HL-60/S4 treated with phorbol 12-myristate 13-acetate at 8.2 ng/mL for 4 days and 3 days (cell line): Measurements from ENCODE around the gene AHCYL1.

Source experiments
- in situ Hi-C: fragments of 300-500 bp; cut with MboI; formaldehyde crosslinking; loops from 2 replicates; pipeline ENCODE4 v1.15.0; 2022; ENCODE audit warnings: low sequenced_read_pairs

The AHCYL1 gene

DNA sequence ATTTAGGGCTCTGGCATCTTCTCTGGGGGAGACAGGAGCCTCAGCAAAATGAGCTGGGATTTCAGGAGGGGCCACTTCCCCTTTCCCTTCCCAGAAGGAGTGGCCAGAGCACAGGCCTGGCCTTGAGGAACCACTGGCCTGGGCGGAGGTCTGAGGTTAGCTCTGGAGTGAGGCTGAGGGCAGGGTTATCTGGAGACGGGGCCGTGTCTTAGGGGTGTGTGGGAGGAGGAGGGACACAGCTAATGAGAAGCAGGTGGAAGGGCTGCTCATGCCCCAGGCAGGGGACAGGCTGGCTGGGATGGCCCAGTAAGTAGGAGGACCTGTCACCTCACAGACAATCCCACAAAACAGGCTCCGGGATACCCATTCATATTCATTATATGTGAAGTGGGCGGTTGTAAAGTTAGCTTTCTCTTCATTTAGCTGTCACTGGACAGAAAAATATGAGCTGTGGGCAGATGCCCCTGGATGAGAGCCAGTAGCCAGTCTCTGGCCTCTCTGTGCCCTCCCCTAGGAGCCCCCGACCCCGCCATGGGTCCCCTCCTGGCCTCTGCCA lies 73.5 kb downstream of the AHCYL1 start:
- in situ Hi-C loops = no loop called here

DNA sequence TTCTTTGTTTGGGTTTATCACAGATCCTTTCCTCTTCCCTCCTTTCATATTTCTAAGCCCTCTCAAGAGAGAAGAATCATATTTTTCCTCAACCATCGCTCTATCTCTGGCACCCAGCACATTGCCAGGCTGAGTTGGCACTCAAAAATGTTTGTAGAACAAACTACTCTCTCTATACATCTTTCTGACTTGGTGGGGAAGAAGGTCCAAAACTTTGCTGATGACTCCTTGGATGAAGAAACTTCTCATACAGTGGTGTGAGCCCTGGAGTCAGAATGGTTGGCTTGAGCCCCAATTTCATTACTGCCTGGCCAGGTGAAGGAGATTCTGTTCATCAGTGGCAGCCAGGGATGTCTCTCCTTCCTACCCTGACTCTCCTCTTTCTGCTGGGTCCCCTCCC lies 74.0 kb downstream of the AHCYL1 start:
- in situ Hi-C loops = no loop called here

DNA sequence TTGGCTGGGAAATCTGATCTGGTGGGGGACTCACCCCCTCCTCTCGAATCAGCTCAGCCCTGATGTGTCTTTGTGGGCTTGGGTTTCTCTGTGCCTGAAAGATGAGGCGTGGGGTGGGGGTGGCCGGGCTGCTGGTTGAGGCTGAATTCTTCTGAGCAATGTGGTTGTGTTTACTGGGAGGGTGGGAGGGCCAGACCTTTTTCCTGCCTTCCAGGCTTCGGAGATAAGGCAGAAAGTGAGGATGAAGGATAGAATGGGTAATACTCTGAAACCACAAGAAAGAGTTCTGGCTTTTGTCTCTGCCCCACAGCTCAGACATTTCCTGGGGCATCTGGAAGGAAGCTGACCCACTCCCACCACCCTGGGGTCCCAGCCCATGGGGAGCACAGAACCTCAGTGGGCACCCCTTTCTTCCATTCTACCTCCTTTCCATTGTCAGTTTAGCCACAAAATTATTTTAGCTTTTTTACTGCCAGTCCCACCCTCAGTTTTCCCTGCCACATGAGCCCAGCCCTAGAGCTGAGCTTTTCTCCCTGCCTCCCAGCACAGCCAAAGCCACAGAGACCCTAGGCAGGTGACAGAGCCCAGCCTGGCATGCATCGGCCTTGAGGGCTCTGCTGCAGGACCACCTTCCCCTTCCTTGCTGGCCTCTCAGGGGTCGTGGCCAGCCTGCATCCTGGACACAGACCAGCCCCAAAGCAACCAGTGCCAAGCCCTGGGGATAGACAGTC lies 74.7 kb downstream of the AHCYL1 start:
- in situ Hi-C loops = no loop called here

DNA sequence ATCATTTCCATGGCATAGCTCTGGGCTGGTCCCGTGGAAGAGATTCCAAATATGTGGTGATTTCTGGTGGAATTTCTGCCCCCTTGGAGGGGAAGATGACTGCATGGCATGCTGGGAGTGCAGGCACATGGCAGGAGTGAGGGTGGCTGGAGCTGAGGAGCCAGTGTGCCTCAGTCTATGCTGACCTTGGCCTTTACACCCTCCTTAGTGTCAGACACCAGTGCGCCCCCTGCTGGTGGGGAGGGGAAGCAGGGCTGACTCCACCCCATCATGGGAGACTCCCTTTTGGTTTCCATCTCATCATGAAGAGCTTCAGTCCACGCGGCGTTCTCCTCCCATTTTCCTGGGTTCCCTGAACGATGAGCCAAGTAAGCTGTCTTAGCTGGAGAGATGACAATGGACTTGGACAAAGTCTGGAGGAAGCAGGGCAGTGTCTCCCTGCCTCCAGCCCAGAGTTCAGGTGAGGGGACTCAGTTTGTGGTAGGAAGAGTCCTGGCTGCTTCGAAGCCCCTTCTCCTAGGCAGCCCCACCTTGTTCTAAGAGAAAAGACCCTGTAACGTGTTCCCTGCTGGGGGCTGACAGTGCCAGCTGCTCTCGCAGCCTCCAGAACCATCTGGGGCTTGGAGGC lies 75.6 kb downstream of the AHCYL1 start:
- in situ Hi-C loops = no loop called here

DNA sequence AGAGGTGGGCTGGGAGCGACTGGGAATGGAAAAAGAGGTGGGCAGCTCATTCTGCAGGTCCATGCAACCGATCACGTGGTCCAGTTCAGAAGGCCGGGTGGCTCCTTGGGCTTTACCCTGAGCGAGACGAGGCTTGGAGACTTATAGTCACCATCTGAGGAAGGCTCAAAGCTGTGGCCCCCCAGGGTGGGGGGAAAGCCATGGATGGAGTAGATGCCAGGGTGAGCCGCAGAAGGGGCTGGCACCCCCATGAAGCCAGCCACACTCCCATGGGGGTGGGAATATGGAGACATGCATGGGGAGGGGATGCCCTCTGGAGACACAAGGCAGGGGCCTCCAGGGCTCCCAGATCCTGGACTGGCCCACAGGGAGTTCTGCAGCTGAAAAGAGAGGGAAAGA lies 76.1 kb downstream of the AHCYL1 start:
- in situ Hi-C loops = no loop called here

DNA sequence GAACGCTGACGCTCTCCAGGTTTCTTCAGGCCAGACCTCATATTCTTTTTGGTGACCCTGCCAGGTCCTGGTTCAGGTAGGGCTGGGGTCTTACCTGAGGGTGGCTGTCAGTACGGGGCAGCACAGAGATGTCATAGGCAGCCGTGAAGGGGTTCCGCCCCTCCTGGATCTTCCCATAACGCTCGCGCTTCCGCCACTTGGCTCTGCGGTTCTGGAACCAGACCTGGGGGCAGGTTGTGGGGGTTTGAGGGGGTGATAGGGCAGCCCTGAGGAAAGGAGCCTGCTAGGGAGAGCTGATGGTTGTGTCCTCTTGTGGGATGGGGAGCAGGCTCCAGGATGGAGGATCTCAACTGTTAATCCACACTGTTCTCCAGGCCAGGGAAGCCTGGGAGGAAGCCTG lies 76.8 kb downstream of the AHCYL1 start:
- in situ Hi-C loops = no loop called here

DNA sequence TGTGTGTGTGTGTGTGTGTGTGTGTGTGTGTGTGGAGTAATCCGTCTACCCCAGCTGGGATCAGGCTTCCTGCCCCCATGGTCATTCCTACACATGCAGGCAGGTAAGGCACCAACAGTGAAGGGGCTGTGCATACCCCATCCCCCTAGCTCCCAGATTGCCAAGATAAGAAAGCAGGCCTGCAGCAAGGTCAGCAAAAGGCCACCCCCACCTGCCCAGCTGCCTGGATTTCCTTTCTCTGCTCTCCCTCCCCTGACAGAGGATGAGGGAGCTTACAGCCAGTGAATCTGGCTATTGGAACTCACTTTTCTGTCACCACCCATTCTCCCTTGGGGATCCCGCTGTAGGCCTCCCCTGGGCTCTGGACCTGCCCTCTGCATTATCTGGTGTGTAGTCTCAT lies 78.0 kb downstream of the AHCYL1 start:
- in situ Hi-C loops = no loop called here

DNA sequence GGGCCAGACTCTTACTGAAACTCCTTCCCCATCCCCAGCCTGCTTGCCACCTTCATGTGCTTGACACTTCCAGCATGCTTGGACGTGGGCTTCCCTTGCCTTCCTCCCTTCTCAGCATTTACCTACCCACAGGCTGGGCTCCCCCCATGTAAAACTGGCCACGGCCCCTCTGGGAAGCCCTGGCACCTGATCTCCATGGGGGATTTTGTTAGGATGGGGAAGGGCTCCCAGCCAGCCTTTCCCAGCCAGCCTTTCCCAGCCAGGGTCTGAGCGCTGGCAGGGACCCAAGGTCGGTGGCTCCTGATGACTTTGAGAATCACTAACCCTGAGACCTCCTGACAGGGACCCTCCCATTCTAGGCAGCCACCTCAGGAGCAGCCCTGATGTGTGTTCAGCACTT lies 79.2 kb downstream of the AHCYL1 start:
- in situ Hi-C loops = no loop called here

DNA sequence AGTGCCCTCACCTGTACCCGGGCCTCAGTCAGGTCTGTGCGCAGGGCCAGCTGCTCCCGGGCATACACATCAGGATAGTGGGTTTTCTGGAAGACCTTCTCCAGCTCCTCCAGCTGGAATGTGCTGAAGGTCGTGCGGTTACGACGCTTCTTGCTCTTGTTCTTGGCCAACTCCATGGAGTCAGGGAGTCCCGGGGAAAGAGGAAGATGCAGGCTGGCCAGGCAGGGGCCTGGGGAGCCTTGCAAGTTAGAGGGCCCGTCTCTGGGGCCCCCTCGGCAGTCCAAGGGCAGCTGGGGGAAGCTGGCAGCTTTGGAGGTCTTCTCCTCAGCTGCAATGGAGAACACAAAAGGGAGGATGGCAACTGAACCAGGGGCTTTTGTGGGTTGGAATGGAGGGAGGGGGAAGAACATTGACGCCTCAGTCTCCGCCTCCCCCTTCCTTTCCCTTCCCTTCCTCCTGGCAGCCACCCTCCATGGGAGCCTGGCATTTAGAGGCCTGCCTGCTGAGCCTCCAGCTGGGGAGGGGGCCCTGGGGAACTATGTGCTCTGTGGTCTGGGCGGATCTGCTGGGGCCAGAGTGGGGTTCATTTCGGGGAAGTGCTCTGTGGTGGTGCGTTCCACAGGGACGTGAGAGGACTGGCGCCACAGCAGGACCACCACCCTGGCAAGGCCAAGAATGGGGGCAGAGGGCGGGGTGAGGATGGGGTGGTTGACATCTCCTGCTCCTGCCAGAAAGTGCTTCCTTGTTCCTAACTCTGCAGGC lies 80.2 kb downstream of the AHCYL1 start:
- in situ Hi-C loops = no loop called here

DNA sequence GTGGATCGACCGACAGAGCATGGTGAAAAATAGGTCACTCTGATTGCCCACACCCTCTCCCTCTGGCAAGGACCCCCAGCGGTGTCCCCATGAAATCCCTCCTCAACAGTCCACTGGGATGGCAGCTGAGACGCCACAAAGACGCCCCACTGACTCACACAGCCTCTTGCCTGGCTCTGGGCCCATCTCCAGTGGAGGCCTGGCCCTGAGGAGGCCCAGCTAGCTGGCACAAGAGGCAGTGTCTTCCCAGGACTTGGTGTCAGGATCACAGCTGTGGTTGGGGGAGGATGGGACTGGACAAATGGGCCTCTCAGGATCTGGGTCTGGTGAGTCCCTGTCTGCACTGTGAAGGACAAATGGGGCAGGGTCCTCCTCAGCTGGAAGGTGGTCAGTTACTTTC lies 81.3 kb downstream of the AHCYL1 start:
- in situ Hi-C loops = no loop called here

DNA sequence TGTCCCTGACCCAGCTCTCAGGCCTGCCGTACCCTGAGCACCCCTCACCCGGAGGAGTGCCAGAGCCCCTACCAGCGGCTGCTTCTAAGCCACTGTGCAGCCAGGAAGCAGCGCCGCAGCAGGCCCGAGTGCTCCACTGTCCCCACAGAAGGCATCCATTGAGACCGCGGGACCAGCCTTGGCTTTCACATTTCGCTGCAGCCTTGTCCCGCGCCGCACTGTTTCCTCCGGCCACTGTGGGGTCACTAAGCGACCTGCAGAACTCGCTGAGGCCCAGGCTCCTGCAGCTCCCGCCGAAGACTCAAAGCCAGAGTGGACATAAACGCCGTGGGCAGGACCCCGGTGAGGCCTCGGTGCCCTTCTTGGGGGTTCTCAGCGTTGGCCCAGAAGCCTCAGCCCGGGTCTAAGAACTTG lies 82.9 kb downstream of the AHCYL1 start:
- in situ Hi-C loops = no loop called here

DNA sequence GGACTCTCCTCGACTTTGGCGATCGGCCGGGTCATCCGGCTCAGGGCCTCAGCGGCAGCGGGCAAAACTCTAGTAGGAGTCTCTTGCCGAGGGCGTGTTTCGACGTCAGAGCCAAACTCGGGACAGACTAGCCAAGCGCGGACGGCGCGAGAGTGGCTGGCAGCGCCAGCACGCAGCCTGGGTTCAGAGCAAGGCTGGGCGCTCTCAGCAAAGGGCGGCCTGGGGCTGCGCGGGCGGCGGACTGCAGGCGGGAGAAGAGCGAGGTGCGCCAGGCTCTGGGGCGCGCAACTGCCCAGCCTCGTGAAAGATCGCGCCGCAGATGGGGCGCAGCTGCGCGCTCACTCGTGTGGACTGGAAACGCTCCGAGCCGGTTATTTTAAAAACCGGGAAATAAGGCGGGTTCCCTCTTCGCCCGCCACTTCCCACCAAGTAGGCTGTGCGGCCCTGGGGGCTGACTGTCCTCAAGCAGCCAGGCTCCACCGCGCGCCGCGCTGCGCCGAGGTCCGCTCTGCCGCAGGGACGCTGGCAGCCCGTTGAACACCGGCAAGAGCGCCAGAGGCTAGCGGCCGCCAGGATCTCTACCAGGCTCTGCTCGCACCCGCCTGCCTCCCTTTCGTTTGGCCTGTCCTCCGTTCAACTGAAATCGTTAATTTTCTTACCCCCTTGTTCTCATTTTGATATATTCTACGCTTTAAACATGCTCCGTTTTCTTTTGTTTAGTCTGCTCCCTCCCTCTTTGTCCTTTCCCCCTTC lies 83.5 kb downstream of the AHCYL1 start:
- in situ Hi-C loops = no loop called here

DNA sequence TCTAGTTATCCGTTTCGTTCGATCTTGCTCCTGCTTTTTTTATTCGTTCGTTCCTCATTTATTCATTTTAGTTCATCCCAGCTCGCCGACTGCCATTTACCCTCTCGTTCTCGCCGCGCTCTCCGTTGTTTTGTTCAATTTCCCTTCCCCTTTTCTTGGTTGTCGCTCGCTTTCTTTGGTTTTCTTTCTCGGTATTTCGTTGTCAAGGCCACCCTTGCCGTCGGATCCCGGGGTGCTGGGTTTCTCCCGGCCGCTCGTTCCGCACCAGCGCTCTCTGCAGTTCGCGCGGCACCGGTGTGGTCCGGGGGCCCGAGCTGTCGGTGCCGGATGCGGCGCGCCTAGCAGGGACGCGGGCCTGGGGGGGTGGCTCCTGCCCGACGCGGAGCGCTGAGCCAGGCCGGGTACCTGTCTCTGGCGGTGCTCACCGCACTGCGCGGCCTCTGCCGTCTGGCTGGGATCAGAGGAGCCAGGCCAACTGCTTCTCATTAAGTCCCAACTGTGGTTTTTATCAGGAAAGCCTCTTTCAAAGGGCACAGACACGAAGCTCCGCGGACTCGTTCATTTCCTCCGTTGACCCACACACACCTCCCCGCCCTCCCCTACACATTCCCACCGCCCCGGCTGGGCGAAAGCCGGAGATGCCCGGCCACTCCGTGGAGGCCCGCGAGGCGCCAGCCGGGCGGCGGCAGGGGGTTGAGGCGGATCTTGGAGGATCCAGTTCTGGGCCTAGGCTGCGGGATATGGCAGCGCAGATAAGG lies 84.3 kb downstream of the AHCYL1 start:
- in situ Hi-C loops = no loop called here

DNA sequence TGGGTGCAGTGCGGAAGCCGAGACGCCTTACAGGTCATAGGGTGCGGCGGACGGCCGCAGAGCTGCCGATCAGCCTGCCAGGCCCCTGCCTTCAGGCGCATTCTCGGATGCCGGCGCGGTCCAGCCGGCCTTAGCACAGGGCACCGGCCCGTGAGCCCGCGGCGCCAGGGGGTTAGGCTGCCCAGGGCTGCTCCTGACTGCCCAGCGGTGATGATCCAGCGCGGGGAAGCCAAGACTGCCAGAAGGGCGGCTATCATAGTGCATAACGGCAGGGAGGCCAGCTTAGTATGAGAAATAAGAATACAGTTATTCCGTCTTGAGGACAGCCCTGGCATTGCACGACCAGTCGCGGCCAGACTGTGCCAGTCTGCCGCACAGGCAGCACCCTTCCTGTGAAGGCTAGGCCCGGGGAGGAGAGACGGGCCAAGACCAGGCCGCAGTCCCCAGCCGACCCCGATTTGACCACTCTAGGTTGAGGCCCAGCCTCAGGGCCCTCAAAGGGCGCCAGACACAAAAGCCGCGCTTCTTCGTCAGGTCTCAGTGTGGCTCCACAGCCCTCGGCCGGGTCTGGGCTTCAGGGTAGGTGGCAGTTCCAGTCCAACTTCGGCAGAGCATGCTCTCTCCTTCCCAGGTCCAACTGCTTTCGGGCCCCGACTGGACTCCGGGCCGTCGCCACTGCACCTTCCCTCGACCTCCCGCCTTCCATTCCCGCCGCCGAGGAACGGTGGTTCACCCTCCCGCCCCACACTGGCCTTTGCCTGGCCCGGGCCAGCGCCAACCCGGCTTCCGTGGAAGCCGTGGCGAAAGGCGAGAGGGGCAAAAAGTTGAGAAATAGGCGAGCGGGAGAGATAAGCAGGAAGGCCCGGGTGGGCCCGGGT lies 85.1 kb downstream of the AHCYL1 start:
- in situ Hi-C loops = no loop called here

DNA sequence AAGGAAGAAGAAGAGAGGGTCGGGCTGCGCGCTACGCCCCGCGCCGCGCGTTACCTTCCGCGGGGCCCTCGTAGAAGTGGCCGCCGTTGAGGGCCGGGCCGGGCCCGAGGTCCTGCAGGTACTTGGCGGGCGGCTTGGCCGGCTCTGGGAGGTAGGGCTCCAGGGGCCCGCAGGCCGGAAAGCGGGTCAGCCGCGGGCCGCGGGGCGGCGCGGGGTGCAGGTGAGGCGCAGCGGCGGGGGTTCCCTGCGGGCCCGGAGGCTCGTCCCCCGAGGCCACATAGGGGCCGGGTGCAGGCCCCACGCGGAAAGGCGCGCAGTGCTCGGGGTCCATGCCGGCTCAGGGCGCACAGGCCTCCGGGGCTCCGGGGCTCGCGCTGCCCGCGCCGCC lies 85.7 kb downstream of the AHCYL1 start:
- in situ Hi-C loops = no loop called here

DNA sequence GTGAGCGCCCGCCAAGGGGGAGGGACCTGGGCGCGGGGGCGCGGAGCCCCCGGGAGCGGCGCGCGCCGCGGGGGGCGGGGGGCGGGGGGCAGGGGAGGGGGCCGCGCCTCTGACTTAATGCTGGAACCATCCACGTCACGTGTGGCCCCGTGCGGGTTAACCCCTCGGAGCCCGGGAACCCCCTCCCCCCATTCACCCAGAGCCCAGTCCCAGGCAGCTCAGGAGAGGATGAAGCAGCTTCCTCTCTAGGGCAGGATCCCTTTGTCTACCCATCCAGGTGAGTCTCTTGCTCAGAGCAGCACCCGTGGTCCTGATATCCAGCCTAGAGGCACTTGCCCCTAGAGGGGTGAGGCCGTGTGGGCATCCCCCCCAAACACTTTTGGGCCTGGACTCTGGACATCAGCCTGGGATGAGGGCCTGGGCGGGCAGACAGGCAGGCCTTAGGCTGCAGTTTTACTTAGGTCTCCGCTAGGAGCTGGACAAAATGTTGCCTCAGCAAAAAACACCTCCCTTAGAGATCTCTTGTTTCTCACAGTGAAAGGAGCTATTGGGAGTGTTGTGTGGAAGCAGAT lies 86.2 kb downstream of the AHCYL1 start, which contains the start of gene ALX3:
Gene ALX3, minus strand, starts transcription at position 2 of the 572 bp plus-strand sequence. CDS start 60 bp downstream, outside the sequence.
- in situ Hi-C loops = no loop called here
